ENCODE measurements around the gene LPIN2. TPM values are rescaled to one million over a fixed set of nuclear protein-coding genes. Genes with fewer than 3 reads are reported as not detected.

The LPIN2 gene
- total and polyA plus RNA-seq, 2 of the 13 experiments (the other 11 are each of a cell fraction or from before 2014, with no cell fraction given), result 46.0 to 119 TPM

DNA sequence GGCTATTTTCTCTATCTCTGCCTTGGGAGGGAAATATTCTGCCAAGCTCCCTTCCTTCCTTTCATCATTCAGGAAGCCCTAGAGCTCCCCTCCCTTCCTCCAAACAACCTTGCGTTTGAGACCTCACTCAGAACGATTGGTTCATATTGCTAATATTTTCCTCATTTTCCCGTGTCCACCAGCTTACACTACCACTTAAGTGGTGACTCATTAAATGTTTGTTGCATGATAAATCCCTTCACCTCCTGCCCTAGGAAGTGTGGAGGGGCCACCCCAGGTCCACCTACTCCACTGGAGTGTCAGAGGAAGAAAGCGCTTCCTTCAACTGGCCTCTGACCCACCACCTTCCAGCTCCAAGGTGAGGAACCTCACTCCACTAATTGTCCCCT is 2.3 kb upstream of the LPIN2 start (continued):
- TF ChIP-seq ZNF496 (CRISPR knock-in tag; IDR thresholded peaks at IDR 0.05; ENCODE audit: insufficient replicate concordance) (no peak), TSC22D2 (CRISPR knock-in tag; IDR thresholded peaks at IDR 0.05; ENCODE audit: borderline replicate concordance) (no peak), SOX13 (IDR thresholded peaks at IDR 0.05) (no peak), SOX13 (CRISPR knock-in tag; conservative IDR thresholded peaks at IDR 0.05 in 1 of 2, IDR thresholded peaks at IDR 0.05 in 1 of 2) (peak in 1 of 2 experiments; percentile 12; a peak in 1 of 4 replicates), KDM4B (CRISPR knock-in tag; IDR thresholded peaks at IDR 0.05) (no peak), CCDC6 (CRISPR knock-in tag; IDR thresholded peaks at IDR 0.05) (no peak), ZNF839 (CRISPR knock-in tag; IDR thresholded peaks at IDR 0.05; ENCODE audit: borderline replicate concordance) (no peak), ZC3H4 (CRISPR knock-in tag; IDR thresholded peaks at IDR 0.05; ENCODE audit: borderline replicate concordance) (no peak), ZNF510 (CRISPR knock-in tag; IDR thresholded peaks at IDR 0.05; ENCODE audit: low read depth) (no peak), ZNF572 (CRISPR knock-in tag; IDR thresholded peaks at IDR 0.05) (no peak), HOXA7 (CRISPR knock-in tag; IDR thresholded peaks at IDR 0.05) (no peak), FOSL2 (CRISPR knock-in tag; IDR thresholded peaks at IDR 0.05) (peak; percentile 94), YEATS2 (CRISPR knock-in tag; IDR thresholded peaks at IDR 0.05; ENCODE audit: borderline replicate concordance) (no peak), SOX5 (CRISPR knock-in tag; IDR thresholded peaks at IDR 0.05; ENCODE audit: borderline replicate concordance) (peak; percentile 33; the same call in 1 of the 2 replicates), ZNF552 (CRISPR knock-in tag; IDR thresholded peaks at IDR 0.05; ENCODE audit: borderline replicate concordance) (no peak), ZNF224 (CRISPR knock-in tag; IDR thresholded peaks at IDR 0.05) (no peak), ZNF235 (CRISPR knock-in tag; IDR thresholded peaks at IDR 0.05; ENCODE audit: borderline replicate concordance) (no peak), MBD4 (IDR thresholded peaks at IDR 0.05; ENCODE audit: borderline replicate concordance, low read length) (peak; percentile 48; the same call in 1 of the 2 replicates), KAT2B (IDR thresholded peaks at IDR 0.05; ENCODE audit: borderline replicate concordance, low read depth, low read length) (no peak)
- TF ChIP-seq, protein P1, sequence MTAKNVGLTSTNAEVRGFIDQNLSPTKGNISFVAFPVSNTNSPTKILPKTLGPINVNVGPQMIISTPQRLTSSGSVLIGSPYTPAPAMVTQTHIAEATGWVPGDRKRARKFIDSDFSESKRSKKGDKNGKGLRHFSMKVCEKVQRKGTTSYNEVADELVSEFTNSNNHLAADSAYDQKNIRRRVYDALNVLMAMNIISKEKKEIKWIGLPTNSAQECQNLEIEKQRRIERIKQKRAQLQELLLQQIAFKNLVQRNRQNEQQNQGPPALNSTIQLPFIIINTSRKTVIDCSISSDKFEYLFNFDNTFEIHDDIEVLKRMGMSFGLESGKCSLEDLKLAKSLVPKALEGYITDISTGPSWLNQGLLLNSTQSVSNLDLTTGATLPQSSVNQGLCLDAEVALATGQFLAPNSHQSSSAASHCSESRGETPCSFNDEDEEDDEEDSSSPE (CRISPR knock-in tag; IDR thresholded peaks at IDR 0.05), result no peak
- TF ChIP-seq, protein P2, sequence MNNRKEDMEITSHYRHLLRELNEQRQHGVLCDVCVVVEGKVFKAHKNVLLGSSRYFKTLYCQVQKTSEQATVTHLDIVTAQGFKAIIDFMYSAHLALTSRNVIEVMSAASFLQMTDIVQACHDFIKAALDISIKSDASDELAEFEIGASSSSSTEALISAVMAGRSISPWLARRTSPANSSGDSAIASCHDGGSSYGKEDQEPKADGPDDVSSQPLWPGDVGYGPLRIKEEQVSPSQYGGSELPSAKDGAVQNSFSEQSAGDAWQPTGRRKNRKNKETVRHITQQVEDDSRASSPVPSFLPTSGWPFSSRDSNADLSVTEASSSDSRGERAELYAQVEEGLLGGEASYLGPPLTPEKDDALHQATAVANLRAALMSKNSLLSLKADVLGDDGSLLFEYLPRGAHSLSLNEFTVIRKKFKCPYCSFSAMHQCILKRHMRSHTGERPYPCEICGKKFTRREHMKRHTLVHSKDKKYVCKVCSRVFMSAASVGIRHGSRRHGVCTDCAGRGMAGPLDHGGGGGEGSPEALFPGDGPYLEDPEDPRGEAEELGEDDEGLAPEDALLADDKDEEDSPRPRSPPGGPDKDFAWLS (CRISPR knock-in tag; IDR thresholded peaks at IDR 0.05; ENCODE audit: borderline replicate concordance), result no peak
- TF ChIP-seq, protein P3, sequence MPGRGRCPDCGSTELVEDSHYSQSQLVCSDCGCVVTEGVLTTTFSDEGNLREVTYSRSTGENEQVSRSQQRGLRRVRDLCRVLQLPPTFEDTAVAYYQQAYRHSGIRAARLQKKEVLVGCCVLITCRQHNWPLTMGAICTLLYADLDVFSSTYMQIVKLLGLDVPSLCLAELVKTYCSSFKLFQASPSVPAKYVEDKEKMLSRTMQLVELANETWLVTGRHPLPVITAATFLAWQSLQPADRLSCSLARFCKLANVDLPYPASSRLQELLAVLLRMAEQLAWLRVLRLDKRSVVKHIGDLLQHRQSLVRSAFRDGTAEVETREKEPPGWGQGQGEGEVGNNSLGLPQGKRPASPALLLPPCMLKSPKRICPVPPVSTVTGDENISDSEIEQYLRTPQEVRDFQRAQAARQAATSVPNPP (CRISPR knock-in tag; IDR thresholded peaks at IDR 0.05), result no peak
- TF ChIP-seq, protein P4, sequence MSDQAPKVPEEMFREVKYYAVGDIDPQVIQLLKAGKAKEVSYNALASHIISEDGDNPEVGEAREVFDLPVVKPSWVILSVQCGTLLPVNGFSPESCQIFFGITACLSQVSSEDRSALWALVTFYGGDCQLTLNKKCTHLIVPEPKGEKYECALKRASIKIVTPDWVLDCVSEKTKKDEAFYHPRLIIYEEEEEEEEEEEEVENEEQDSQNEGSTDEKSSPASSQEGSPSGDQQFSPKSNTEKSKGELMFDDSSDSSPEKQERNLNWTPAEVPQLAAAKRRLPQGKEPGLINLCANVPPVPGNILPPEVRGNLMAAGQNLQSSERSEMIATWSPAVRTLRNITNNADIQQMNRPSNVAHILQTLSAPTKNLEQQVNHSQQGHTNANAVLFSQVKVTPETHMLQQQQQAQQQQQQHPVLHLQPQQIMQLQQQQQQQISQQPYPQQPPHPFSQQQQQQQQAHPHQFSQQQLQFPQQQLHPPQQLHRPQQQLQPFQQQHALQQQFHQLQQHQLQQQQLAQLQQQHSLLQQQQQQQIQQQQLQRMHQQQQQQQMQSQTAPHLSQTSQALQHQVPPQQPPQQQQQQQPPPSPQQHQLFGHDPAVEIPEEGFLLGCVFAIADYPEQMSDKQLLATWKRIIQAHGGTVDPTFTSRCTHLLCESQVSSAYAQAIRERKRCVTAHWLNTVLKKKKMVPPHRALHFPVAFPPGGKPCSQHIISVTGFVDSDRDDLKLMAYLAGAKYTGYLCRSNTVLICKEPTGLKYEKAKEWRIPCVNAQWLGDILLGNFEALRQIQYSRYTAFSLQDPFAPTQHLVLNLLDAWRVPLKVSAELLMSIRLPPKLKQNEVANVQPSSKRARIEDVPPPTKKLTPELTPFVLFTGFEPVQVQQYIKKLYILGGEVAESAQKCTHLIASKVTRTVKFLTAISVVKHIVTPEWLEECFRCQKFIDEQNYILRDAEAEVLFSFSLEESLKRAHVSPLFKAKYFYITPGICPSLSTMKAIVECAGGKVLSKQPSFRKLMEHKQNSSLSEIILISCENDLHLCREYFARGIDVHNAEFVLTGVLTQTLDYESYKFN (CRISPR knock-in tag; conservative IDR thresholded peaks at IDR 0.05), result no peak

Data from HepG2 (cell line).